Prostate gland (tissue), 2 donors: ENCODE measurements around the gene STXBP6. TPM values are rescaled to one million over a fixed set of nuclear protein-coding genes. Genes with fewer than 3 reads are reported as not detected.
"Not testable (repeated sequence)": the region's sequence is repeated elsewhere in the genome, so short reads cannot be mapped to it uniquely, and the experiment has no call there.

Source experiments
- DNase-seq: peaks from one replicate; pipeline ENCODE4 v3.0.0-alpha.2; 2019; ENCODE audit warnings: low spot score
- H3K27ac ChIP-seq, 2 donors: fragments of 200-600 bp; sonication (generic); 2 replicates each; pipeline ENCODE4 v1.5.1; 2017 to 2019
- H3K27me3 ChIP-seq: fragments of 200-600 bp; sonication (generic); replicated peaks from 2 replicates; pipeline ENCODE4 v1.5.1; 2019; ENCODE audit not compliant: insufficient read depth
- H3K36me3 ChIP-seq, 2 donors: fragments of 200-600 bp; sonication (generic); 1 replicate in 1 of 2; 2 replicates in 1 of 2; pipeline versions ENCODE4 v1.5.1 to v1.8.1; 2017 to 2019
- H3K4me1 ChIP-seq: fragments of 200-600 bp; sonication (generic); replicated peaks from 2 replicates; pipeline ENCODE4 v1.5.1; 2019
- H3K4me3 ChIP-seq, 2 donors: fragments of 200-600 bp; sonication (generic); 2 replicates each; pipeline ENCODE4 v1.5.1; 2017 to 2019
- H3K9me3 ChIP-seq: fragments of 200-600 bp; sonication (generic); 2 replicates; pipeline ENCODE4 v1.5.1; 2017
- POLR2A ChIP-seq: fragments of 450-650 bp; IDR thresholded peaks from one replicate; pipeline ENCODE4 v1.6.1; 2016; ENCODE audit warnings: antibody characterized with exemption, mild to moderate bottlenecking
- POLR2AphosphoS5 ChIP-seq: sonication (generic); formaldehyde crosslinking; IDR thresholded peaks from one replicate; pipeline ENCODE4 v1.6.1; 2017; ENCODE audit warnings: antibody characterized with exemption
- WGBS: methylation state at CpG from one replicate; pipeline ENCODE4 v1.1.5; 2018; 5-methylcytosine and 5-hydroxymethylcytosine counted together
- intact Hi-C: fragments of 100-400 bp; cut with DNase I; formaldehyde crosslinking; loops from one replicate; pipeline ENCODE4 v1.14.2; 2022
- total RNA-seq, 2 donors: library from RNA; depleted of rRNA; stranded (reverse); fragments of >200 nt; gene quantifications; one replicate each; pipeline ENCODE4 v1.1.0, GENCODE V29; 2016
- TF ChIP-seq, protein P1 (sequence below), 4 experiments: fragments of 200-600 bp in 2 of 4; fragments of 450-650 bp in 2 of 4; sonication (generic) in 2 of 4; IDR thresholded peaks; 1 replicate in 3 of 4; 2 replicates in 1 of 4; pipeline ENCODE4 v1.5.1; 2016 to 2019; ENCODE audit warnings: antibody characterized with exemption in 4 of 4, mild to moderate bottlenecking in 2 of 4, moderate library complexity in 2 of 4

STXBP6 gene
- total RNA-seq, 2 donors from 2014 or later, result 12.4 to 32.3 TPM

DNA sequence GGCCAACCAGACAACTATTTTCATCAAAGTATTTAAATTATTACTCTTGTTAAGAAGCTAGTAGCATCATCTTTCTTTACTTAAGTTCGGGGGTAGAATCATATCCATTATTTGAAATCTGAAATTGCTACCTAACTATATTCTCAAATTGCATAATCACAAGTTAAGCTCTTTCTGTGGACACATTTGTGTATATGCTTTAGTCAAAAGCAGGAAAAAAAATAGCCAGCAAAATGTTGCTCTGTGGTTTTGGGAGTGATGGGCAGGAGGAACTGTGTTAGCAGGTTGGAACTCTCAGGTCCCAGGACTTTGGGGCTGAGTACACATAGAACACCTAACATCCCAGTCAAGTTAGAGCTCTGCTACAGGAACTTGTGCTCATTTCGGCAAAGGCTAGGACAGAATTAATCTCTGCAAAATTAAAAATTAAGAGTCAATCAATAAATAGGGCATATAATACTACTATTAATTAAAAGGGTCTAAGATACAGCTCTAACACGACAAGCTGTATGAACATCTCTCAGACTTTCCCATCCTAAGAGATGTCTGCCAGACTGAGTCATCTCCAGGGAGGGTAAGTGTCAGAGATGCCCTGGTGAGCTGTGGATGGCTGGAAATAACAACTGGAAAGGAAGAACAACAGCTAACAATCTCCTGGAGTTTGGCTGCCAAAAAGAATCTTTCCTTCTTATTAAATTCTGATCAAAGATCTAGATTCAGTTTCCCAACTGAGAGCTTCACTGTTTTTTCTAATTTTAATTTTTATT lies 212.5 kb downstream of the STXBP6 start:
- Histone ChIP-seq H3K27ac (no peak overlapping the region), H3K4me1 (no peaks in the 10 kb centered on the region), H3K36me3 (no peaks in the 10 kb centered on the region), H3K27me3 (no peaks in the 10 kb centered on the region), H3K9me3 (no peaks in the 10 kb centered on the region), H3K4me3 (no peak overlapping the region)
- DNase-seq, result no peak
- TF ChIP-seq POLR2AphosphoS5, result no peak
- TF ChIP-seq, protein P1, sequence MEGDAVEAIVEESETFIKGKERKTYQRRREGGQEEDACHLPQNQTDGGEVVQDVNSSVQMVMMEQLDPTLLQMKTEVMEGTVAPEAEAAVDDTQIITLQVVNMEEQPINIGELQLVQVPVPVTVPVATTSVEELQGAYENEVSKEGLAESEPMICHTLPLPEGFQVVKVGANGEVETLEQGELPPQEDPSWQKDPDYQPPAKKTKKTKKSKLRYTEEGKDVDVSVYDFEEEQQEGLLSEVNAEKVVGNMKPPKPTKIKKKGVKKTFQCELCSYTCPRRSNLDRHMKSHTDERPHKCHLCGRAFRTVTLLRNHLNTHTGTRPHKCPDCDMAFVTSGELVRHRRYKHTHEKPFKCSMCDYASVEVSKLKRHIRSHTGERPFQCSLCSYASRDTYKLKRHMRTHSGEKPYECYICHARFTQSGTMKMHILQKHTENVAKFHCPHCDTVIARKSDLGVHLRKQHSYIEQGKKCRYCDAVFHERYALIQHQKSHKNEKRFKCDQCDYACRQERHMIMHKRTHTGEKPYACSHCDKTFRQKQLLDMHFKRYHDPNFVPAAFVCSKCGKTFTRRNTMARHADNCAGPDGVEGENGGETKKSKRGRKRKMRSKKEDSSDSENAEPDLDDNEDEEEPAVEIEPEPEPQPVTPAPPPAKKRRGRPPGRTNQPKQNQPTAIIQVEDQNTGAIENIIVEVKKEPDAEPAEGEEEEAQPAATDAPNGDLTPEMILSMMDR (IDR thresholded peaks at IDR 0.05), result no peak
- TF ChIP-seq POLR2A, result no peak
- WGBS, result 85% methylated on average over 3 of the region's 3 CpGs
- intact Hi-C loops, result no loop called here

DNA sequence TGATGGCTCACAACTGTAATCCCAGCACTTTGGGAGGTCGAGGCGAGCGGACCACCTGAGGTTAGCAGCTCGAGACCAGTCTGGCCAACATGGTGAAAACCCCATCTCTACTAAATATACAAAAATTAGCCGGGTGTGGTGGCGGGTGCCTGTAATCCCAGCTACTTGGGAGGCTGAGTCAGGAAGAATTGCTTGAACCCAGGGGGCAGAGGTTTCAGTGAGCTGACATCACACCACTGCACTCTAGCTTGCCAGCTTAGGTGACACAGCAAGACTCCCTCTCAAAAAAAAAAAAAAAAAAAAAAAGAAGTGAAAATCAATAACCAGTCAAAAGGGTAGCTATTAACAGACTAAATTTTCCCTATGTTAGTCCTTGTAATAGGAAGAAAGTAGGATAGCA lies 213.6 kb downstream of the STXBP6 start:
- H3K36me3 ChIP-seq, H3K27ac ChIP-seq, intact Hi-C loops, H3K27me3 ChIP-seq, DNase-seq, H3K9me3 ChIP-seq, H3K4me1 ChIP-seq, H3K4me3 ChIP-seq: not testable (repeated sequence)
- 82% methylated on average over 6 of the region's 6 CpGs for WGBS

DNA sequence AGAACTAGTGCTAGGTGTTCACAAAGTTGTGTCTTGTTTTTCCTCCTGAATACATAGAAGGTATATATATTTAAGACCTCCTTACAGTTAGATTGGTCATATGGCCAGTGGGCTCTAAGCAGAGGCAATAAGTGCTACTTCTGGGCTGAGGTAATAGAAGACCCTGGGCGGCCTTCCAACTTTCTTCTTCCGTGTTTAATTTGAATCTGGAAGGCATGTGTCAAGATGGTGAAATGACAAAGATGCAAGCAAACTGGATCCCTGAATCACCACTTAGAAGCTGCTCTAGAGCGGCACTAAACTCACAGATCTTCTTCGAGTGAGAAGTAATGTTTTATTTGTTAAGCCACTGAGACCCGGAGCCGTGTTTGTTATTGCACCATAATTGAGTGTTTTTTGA lies 215.0 kb downstream of the STXBP6 start:
- Histone ChIP-seq H3K4me1 (no peaks in the 10 kb centered on the region), H3K27ac (no peak overlapping the region), H3K36me3 (no peaks in the 10 kb centered on the region), H3K27me3 (no peaks in the 10 kb centered on the region), H3K9me3 (no peaks in the 10 kb centered on the region), H3K4me3 (no peak overlapping the region)
- DNase-seq, result no peak
- WGBS, result 77% methylated on average over 6 of the region's 6 CpGs
- TF ChIP-seq, protein P1 (IDR thresholded peaks at IDR 0.05), result no peak
- TF ChIP-seq POLR2A, result no peak
- TF ChIP-seq POLR2AphosphoS5, result no peak
- intact Hi-C loops, result no loop called here

DNA sequence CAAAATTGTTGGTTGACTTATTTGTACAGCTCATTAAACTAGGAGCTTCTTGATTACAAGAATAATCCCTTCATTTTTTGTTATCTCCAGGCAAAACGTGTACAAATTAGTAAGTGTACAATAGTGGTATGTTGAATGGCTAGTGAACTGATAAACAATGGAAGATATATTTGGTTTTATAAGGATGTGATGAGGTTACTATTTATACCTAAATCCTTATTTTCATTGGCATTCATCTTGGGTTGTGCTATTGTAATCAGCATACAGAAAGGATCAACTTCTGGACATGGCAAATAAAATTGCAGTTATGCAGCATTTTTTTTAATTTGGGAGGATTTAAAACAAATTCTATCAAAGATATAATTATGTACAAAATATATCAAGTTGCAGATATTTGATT lies 216.6 kb downstream of the STXBP6 start:
- no peaks in the 10 kb centered on the region for H3K4me1 ChIP-seq
- TF ChIP-seq POLR2AphosphoS5 (no peak), POLR2A (no peak)
- TF ChIP-seq, protein P1 (IDR thresholded peaks at IDR 0.05), result no peak
- no peaks in the 10 kb centered on the region for H3K36me3 ChIP-seq
- WGBS, result 72% methylated on average over 1 of the region's 1 CpG
- H3K4me3 ChIP-seq, result no peak overlapping the region
- H3K9me3 ChIP-seq, result no peaks in the 10 kb centered on the region
- H3K27ac ChIP-seq, result no peak overlapping the region
- intact Hi-C loops, result no loop called here
- H3K27me3 ChIP-seq, result no peaks in the 10 kb centered on the region
- no peak for DNase-seq

DNA sequence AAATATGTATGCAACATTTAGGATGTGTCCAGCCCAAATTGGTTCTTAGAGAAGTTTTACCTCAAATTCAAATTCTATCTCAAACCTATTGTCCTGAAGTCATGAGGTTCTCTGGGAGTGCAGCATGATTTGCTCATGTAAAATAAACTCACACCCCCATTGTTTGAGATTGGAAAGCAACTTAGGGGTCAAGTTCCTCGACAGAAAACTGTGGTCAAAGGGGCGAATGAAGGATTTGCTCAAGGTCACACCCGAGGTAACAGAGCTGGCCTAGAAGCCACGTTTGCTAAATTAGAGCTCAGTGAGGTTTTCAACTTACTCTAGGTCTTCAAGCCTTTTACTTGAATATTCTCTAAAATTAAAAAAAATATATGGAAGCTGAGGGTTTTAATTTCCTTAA lies 218.3 kb downstream of the STXBP6 start:
- TF ChIP-seq POLR2AphosphoS5, result no peak
- TF ChIP-seq, protein P1 (IDR thresholded peaks at IDR 0.05), result no peak
- no peak for DNase-seq
- Histone ChIP-seq H3K9me3 (no peaks in the 10 kb centered on the region), H3K4me3 (no peak overlapping the region), H3K4me1 (no peaks in the 10 kb centered on the region), H3K27me3 (no peaks in the 10 kb centered on the region), H3K36me3 (no peaks in the 10 kb centered on the region), H3K27ac (no peak overlapping the region)
- intact Hi-C loops, result no loop called here
- 88% methylated on average over 4 of the region's 4 CpGs for WGBS
